NB4 (cell line): Measurements from ENCODE around the gene APOC3.

Experiments used
- DNase-seq: peaks from one replicate; pipeline ENCODE4 v3.0.0; 2010; ENCODE audit warnings: low read depth
- H3K4me3 ChIP-seq: one replicate; pipeline ENCODE4 v1.5.1; 2011; ENCODE audit warnings: mild to moderate bottlenecking, low read depth, low read length, moderate library complexity
- CTCF ChIP-seq: IDR thresholded peaks from one replicate; pipeline ENCODE4 v1.5.1; 2012; ENCODE audit warnings: low read depth, low read length
- MAX ChIP-seq: IDR thresholded peaks from 2 replicates; pipeline ENCODE4 v1.6.1; 2011; ENCODE audit warnings: low read depth, low read length
- MYC ChIP-seq: IDR thresholded peaks from 2 replicates; pipeline ENCODE4 v1.6.1; 2011; ENCODE audit warnings: low read depth, low read length
- POLR2A ChIP-seq: IDR thresholded peaks from 2 replicates; pipeline ENCODE4 v1.6.1; 2011; ENCODE audit warnings: mild to moderate bottlenecking; ENCODE audit not compliant: insufficient read length; ENCODE audit errors: extremely low read depth

Gene APOC3

GRCh38 chr11:116825854-116826750 is 3.6 kb upstream of the APOC3 start:
- no peak for TF ChIP-seq CTCF
- no peak for TF ChIP-seq MYC
- TF ChIP-seq MAX = no peak
- TF ChIP-seq POLR2A = no peak
- DNase-seq = no peak
- no peak overlapping the region for H3K4me3 ChIP-seq

- no peak for TF ChIP-seq MYC
- TF ChIP-seq MAX = no peak
- no peak for TF ChIP-seq POLR2A
- no peak for TF ChIP-seq CTCF
- no peak for DNase-seq
- H3K4me3 ChIP-seq = no peak overlapping the region
Measured at GRCh38 chr11:116826751-116827431, 2.8 kb upstream of the APOC3 start.

- no peak for DNase-seq
- TF ChIP-seq MYC (no peak), MAX (no peak), CTCF (no peak), POLR2A (no peak)
- H3K4me3 ChIP-seq = no peak overlapping the region
Measured at GRCh38 chr11:116827461-116827860, 2.2 kb upstream of the APOC3 start.

GRCh38 chr11:116828632-116829524 is 829 bp upstream of the APOC3 start:
- DNase-seq = no peak
- H3K4me3 ChIP-seq = no peak overlapping the region
- TF ChIP-seq CTCF (no peak), MYC (no peak), POLR2A (no peak), MAX (no peak)

GRCh38 chr11:116830184-116830912 is 641 bp downstream of the APOC3 start:
- DNase-seq = no peak
- no peak overlapping the region for H3K4me3 ChIP-seq
- TF ChIP-seq MYC = no peak
- no peak for TF ChIP-seq CTCF
- no peak for TF ChIP-seq MAX
- no peak for TF ChIP-seq POLR2A
